Effector memory CD8-positive, alpha-beta T cell (primary cell): ENCODE measurements around the gene CORO2B.

Experiments
- ATAC-seq: fragments of 150-1000 bp; cut with Tn5 transposase; replicated peaks from 2 replicates; pipeline ENCODE4 v1.10.0; 2021; ENCODE audit warnings: mild to moderate bottlenecking, moderate library complexity
- DNase-seq, 3 experiments: peaks; one replicate each; pipeline ENCODE4 v3.0.0; 2021
- H3K27ac Mint-ChIP-seq, 2 donors: one replicate each; pipeline ENCODE4 v1.8.0; 2022; ENCODE audit warnings: mild to moderate bottlenecking in 2 of 2, mixed read lengths in 2 of 2, moderate library complexity in 2 of 2
- H3K27me3 Mint-ChIP-seq, 2 donors: one replicate each; pipeline ENCODE4 v1.8.0; 2022; ENCODE audit warnings: mixed read lengths in 2 of 2
- H3K36me3 Mint-ChIP-seq: one replicate; pipeline ENCODE4 v1.8.0; 2022; ENCODE audit warnings: mild to moderate bottlenecking, moderate library complexity, mixed read lengths; ENCODE audit not compliant: insufficient read depth
- H3K4me1 Mint-ChIP-seq, 2 donors: one replicate each; pipeline ENCODE4 v1.8.0; 2022; ENCODE audit warnings: low read depth in 2 of 2, mixed read lengths in 2 of 2
- H3K4me3 Mint-ChIP-seq, 2 donors: one replicate each; pipeline ENCODE4 v1.8.0; 2022; ENCODE audit warnings: mild to moderate bottlenecking in 2 of 2, mixed read lengths in 2 of 2, moderate library complexity in 2 of 2
- H3K9me3 Mint-ChIP-seq, 2 donors: one replicate each; pipeline ENCODE4 v1.8.0; 2022; ENCODE audit warnings: mixed read lengths in 2 of 2

Gene CORO2B

DNA sequence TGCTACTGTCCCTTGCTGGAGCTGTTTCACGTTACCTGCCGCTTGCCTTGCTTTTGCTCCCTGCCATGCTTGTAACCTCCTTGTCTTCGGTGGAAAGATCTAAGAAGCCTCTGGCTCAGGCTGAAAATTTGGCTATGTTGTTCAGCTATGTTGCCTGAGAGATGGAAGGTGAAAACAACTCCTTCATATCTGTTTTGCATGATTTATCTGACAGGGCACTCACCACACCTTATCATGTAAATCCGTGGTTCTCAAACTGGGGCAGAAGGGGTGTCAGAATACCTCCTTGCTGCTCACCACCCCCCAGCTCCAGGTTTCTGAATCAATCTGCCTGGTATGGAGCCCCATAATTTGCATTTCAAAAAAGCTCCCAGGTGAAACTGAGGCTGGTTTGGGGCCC is 6.5 kb upstream of the CORO2B start:
- Mint-ChIP-seq H3K27ac (no peak overlapping the region), H3K4me1 (peaks cover 0 to 4% of the 10 kb centered on the region in 2 donors), H3K9me3 (no peaks in the 10 kb centered on the region), H3K36me3 (no peaks in the 10 kb centered on the region), H3K27me3 (peaks cover 90 to 100% of the 10 kb centered on the region in 2 donors), H3K4me3 (no peak overlapping the region)
- no peak for DNase-seq
- no peak for ATAC-seq

DNA sequence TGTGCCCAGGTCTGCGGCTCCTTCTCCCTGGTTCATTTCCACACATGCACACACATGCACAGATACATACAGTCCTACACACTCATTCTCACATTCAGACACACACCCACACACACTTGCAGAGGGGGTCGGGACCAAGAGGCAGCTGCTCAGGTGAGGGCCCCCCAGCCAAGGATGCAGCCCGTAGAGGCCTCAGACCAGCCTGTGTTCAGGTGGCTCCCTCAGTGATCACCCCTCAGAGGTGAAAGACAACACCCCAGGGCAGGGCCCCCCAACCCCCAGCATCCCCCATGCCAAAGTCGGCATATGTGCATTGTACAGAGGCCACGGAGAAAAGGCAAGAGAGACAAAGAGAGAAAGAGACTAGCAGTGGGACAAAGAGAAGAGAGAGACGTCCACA is 5.9 kb upstream of the CORO2B start:
- ATAC-seq (no peak), DNase-seq (no peak)
- H3K4me3 Mint-ChIP-seq, result no peak overlapping the region
- no peaks in the 10 kb centered on the region for H3K9me3 Mint-ChIP-seq
- H3K27me3 Mint-ChIP-seq, result peaks cover 90 to 100% of the 10 kb centered on the region in 2 donors
- no peak overlapping the region for H3K27ac Mint-ChIP-seq
- peaks cover 4 to 7% of the 10 kb centered on the region in 2 donors for H3K4me1 Mint-ChIP-seq
- peaks cover 3% of the 10 kb centered on the region for H3K36me3 Mint-ChIP-seq

DNA sequence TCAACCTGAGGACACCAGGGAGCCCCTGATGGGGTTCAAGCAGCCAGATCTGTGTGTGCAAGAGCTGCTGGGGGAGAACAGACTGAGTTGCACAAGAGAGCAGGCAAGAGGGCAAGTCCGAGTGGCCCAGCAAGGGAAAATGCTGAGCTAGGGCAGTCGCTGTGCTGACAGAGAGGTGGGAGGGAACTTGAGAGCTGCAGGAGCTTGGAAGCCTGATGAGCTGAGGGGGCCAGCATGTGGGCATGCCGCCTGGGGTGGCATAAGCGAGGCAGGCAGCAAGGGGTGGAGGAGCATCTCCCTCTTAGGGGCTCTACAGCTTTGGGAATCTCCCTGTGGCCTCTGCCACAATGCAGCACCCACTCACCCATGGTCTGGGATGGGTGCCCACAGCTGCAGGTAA is 4.7 kb upstream of the CORO2B start:
- peaks cover 6 to 10% of the 10 kb centered on the region in 2 donors for H3K4me1 Mint-ChIP-seq
- peaks cover 3% of the 10 kb centered on the region for H3K36me3 Mint-ChIP-seq
- H3K4me3 Mint-ChIP-seq, result no peak overlapping the region
- no peak for DNase-seq
- peaks cover 82 to 92% of the 10 kb centered on the region in 2 donors for H3K27me3 Mint-ChIP-seq
- H3K27ac Mint-ChIP-seq, result no peak overlapping the region
- ATAC-seq, result no peak
- no peaks in the 10 kb centered on the region for H3K9me3 Mint-ChIP-seq

DNA sequence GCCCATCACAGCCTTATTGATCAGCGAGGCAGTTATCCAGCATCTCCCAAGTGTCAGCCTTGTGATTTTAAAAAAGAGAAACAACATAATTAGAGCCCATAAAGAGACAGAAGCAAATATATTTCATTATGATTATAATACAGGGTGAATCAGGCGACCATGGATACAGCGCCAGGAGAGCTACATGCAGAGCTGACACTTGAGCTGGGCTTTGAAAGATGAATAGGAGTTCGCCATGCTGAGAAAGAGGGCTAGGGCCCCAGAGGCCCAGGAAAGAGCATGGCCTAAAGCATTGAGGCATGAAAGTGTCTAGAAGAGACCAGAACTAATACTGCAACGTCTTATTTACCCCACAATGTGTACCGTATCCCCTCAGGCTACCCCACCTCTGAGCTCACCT is 4.2 kb upstream of the CORO2B start:
- Mint-ChIP-seq H3K4me1 (peaks cover 6 to 10% of the 10 kb centered on the region in 2 donors), H3K36me3 (peaks cover 3% of the 10 kb centered on the region)

DNA sequence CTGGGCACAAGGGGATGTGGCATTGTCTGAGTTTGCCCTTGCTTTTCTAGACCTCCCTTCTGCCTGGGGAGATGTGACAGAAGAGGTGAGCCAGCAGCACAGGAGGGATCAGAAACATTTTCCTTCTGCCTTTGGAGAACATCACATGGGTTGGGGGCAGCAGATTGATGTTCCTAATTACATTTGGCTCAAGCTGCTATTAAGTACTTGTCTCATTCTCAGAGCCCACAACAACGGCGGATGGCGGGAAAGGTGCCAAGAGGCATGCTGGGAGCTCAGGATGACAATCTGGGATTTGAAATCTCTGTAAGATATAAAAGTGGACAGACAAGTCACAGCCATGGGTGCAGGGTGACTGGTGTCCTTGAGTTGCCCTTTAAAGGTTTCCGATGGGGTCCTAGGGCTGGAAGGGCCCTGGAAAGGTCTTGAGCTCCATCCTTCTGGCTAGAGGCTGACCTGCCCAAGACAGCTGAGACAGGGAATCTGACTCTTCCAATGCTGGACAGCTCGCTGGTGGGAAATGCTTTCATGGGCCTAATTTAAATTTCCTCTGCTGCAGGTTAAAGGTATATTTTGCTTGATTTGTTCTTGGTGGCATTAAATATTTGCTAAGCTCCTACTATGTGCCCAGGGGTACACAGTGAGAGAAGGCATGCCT is 2.4 kb upstream of the CORO2B start:
- no peak for DNase-seq
- Mint-ChIP-seq H3K36me3 (peaks cover 3% of the 10 kb centered on the region), H3K9me3 (no peaks in the 10 kb centered on the region), H3K27me3 (peaks cover 80 to 91% of the 10 kb centered on the region in 2 donors), H3K4me3 (peak overlapping the region in 1 of 2 donors; percentile 82), H3K27ac (no peak overlapping the region), H3K4me1 (peaks cover 6 to 10% of the 10 kb centered on the region in 2 donors)
- ATAC-seq, result no peak

More for the DNA sequence above, 4.2 kb upstream of the CORO2B start:
- ATAC-seq (no peak), DNase-seq (no peak)
- H3K9me3 Mint-ChIP-seq, result no peaks in the 10 kb centered on the region
- no peak overlapping the region for H3K27ac Mint-ChIP-seq
- peaks cover 82 to 91% of the 10 kb centered on the region in 2 donors for H3K27me3 Mint-ChIP-seq
- no peak overlapping the region for H3K4me3 Mint-ChIP-seq

DNA sequence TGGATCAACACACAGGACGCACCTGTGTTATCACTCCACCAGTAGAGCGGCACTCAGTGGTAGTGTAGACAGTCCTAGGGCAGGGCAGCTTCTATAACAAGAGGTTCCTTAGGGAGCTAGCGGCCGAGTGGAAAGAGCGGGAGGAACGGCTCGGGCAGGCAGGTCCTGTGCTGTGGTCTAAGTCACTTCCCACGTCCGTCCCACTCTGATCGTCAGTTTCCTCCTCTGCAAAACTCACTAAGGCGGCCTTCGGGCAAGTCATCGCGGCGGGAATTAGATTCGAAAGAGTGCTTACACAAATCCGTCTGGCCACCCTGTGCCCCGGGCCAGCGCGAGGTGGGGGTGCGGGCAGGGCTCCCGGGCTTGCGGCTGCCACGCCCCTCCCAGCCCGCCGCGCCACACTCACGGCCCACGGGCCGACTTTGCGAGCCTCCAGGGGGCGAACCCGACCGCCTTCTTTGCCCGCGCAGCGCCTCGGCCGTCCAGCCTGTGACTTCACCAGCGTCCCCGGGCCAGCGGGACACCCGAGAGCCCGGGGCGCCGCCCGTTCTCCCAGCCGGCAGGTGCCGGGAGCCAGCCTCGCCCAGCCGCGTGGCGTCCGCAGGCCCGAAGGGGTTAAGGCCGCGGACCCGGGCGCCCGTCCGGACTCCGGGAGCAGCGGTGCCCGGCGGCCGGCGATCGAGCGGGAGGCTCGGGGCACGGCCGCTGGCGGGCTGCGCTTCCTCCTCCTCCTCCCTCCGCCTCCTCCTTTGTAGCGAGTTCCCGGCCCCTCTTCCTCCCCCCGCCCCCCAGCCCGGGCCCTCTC is 416 bp upstream of the CORO2B start:
- DNase-seq (peak in 1 of 3 experiments; percentile 4), ATAC-seq (peak; percentile 43)
- no peak overlapping the region for H3K27ac Mint-ChIP-seq
- peaks cover 6 to 10% of the 10 kb centered on the region in 2 donors for H3K4me1 Mint-ChIP-seq
- H3K4me3 Mint-ChIP-seq, result peak overlapping the region; percentile 77 to 82
- H3K36me3 Mint-ChIP-seq, result peaks cover 3% of the 10 kb centered on the region
- peaks cover 70 to 91% of the 10 kb centered on the region in 2 donors for H3K27me3 Mint-ChIP-seq
- H3K9me3 Mint-ChIP-seq, result no peaks in the 10 kb centered on the region

DNA sequence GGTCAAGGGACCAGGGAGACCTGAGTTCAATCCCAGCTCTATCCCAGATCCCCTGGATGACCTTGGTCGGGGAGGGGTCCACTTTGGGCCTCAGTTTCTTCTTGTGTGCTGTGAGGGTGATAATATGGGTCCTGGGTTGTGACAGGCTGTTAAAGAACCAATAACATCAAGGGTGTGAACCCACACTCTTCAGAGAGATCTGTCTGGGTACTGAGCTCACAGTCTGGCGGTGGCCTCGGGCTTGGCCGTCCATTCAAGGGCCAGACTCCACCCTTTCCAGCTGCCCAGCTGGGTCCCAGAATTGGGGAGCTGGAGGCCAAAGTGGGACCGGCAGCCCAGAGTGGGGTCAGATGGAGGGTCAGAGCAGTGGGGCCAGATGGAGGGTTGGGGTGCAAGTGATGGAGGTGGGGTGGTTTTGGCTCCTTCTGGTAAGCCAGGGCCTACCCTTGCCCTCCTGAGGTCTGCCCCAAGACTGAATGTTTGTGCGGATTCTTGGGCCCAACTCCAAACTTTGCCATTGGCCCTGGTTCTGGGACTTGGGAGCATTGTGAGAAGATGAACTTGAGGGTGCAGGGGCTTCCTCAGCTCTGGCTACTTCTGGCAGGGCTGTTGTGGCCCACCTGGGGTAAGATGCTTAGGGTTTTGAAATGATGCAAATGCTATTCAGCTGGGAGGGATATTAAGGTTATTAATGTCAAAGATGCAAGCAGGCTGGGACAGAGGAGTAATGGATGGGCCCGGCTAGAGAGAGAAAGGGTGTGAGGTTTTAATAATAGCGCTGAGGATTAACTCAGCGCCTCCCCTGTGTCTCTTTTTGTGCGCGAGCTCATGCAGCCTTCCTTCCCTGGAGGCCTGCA is 1.5 kb downstream of the CORO2B start:
- Mint-ChIP-seq H3K36me3 (peaks cover 3% of the 10 kb centered on the region), H3K27me3 (peaks cover 55 to 84% of the 10 kb centered on the region in 2 donors), H3K4me3 (peak overlapping the region; percentile 45 to 55), H3K27ac (no peak overlapping the region), H3K9me3 (no peaks in the 10 kb centered on the region), H3K4me1 (peaks cover 6 to 10% of the 10 kb centered on the region in 2 donors)
- ATAC-seq (no peak), DNase-seq (no peak)

DNA sequence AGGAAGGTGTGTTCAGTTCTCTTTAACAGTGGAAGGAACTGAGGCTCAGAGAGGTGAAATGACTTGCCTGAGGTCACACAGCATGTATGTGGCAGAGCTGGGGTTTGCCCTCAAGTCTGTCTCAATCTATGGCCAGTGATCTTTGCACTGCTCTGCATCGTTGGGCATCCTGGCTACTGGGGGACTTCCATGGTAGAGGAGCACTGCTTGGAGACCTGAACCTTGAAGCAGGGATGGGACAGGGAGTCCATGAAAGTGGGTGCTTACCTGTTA is 2.0 kb downstream of the CORO2B start:
- Mint-ChIP-seq H3K27ac (no peak overlapping the region), H3K4me3 (no peak overlapping the region), H3K36me3 (peaks cover 3% of the 10 kb centered on the region), H3K27me3 (peaks cover 51 to 78% of the 10 kb centered on the region in 2 donors), H3K4me1 (peaks cover 6 to 10% of the 10 kb centered on the region in 2 donors), H3K9me3 (no peaks in the 10 kb centered on the region)
- no peak for DNase-seq
- ATAC-seq, result no peak

DNA sequence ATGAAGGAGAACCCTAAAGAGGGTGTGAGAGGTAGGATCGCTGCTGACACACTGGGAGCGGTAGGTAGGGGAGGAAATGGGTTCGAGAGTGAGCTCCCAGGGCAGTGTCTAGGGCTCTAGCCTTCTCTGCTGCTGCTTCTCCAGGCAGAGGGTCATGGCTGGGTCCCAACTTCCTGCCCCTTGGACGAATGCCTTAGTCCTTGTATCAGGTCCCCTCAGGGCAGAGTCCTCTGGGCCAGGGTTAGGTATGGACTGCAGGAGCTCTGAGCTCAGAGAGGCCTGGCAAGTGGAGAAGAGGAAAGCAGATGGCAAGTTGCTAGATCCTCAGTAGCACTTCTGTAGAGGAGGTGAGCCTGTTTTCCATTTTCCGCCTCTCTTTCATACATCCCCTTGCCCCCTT is 2.9 kb downstream of the CORO2B start:
- DNase-seq (no peak), ATAC-seq (no peak)
- Mint-ChIP-seq H3K9me3 (no peaks in the 10 kb centered on the region), H3K4me3 (no peak overlapping the region), H3K27me3 (peaks cover 42 to 69% of the 10 kb centered on the region in 2 donors), H3K27ac (no peak overlapping the region), H3K4me1 (peaks cover 6 to 8% of the 10 kb centered on the region in 2 donors), H3K36me3 (peaks cover 3% of the 10 kb centered on the region)

DNA sequence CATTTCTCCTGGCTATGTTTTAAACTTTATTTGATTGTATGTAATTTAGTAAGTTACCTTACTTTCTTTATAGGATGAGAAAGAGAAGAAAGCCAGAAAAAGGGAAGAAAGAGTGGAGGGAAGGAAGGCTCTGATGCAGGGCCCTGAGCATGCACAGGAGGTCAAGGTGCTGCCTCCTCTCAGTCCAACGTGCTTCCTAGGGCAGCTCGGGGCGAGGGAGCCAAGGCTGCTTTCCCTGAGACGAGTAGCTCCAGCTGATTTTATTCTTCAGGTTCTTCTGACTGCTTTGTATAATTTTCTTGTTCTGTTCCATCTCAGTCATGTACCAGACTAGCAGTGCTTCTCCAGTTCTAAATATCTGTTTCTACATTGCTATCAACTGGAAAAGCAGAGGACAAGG is 3.4 kb downstream of the CORO2B start:
- H3K4me1 Mint-ChIP-seq, result peaks cover 6 to 7% of the 10 kb centered on the region in 2 donors
- no peak overlapping the region for H3K4me3 Mint-ChIP-seq
- ATAC-seq (no peak), DNase-seq (no peak)
- peaks cover 3% of the 10 kb centered on the region for H3K36me3 Mint-ChIP-seq
- H3K27me3 Mint-ChIP-seq, result peaks cover 36 to 64% of the 10 kb centered on the region in 2 donors
- H3K27ac Mint-ChIP-seq, result no peak overlapping the region
- no peaks in the 10 kb centered on the region for H3K9me3 Mint-ChIP-seq

DNA sequence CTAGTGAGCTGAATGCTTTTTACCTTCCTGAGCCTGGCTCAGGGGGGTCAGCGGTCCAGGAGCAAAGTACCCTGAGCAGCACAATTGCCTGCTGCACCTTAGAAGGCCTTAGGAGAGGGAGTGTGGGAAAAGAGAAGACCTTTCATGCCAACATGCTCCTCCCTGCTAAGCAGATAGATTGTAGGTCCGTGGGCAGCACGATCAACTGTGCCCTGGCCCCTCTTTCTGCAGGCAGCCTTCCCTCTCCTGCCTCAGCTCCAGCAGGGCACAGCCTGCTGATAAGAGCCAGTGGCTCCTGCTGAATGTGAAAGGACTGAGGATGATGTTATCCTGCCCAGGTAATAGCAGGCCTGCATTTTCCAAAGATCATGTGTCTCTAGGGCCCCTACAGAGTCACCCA is 4.1 kb downstream of the CORO2B start:
- H3K4me3 Mint-ChIP-seq, result no peak overlapping the region
- H3K36me3 Mint-ChIP-seq, result no peaks in the 10 kb centered on the region
- no peak overlapping the region for H3K27ac Mint-ChIP-seq
- no peaks in the 10 kb centered on the region for H3K9me3 Mint-ChIP-seq
- DNase-seq, result no peak
- peaks cover 3 to 5% of the 10 kb centered on the region in 2 donors for H3K4me1 Mint-ChIP-seq
- no peak for ATAC-seq
- peaks cover 30 to 58% of the 10 kb centered on the region in 2 donors for H3K27me3 Mint-ChIP-seq

DNA sequence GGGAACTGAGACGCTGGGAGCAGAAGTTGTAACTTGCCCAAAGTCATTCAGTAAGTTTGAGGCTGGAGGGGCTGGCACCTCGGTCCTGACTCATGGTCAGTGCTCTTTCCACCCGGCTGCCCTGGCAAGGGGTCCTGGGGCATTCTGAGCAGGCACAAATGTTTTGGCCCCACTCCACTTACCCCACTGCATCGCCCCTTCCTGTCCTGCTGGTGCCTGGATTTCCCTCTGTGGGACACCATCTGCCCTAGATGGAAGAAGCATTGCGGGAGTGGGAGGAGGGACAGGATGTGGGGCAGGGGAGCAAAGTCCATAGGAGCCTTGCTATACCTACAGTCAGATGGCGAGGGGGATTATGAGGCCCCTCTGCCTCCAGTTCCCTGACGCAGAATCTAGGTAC is 4.5 kb downstream of the CORO2B start:
- H3K4me1 Mint-ChIP-seq, result peaks cover 0 to 2% of the 10 kb centered on the region in 2 donors
- no peak overlapping the region for H3K27ac Mint-ChIP-seq
- ATAC-seq (no peak), DNase-seq (no peak)
- H3K27me3 Mint-ChIP-seq, result peaks cover 27 to 54% of the 10 kb centered on the region in 2 donors
- no peak overlapping the region for H3K4me3 Mint-ChIP-seq
- H3K9me3 Mint-ChIP-seq, result no peaks in the 10 kb centered on the region
- no peaks in the 10 kb centered on the region for H3K36me3 Mint-ChIP-seq

DNA sequence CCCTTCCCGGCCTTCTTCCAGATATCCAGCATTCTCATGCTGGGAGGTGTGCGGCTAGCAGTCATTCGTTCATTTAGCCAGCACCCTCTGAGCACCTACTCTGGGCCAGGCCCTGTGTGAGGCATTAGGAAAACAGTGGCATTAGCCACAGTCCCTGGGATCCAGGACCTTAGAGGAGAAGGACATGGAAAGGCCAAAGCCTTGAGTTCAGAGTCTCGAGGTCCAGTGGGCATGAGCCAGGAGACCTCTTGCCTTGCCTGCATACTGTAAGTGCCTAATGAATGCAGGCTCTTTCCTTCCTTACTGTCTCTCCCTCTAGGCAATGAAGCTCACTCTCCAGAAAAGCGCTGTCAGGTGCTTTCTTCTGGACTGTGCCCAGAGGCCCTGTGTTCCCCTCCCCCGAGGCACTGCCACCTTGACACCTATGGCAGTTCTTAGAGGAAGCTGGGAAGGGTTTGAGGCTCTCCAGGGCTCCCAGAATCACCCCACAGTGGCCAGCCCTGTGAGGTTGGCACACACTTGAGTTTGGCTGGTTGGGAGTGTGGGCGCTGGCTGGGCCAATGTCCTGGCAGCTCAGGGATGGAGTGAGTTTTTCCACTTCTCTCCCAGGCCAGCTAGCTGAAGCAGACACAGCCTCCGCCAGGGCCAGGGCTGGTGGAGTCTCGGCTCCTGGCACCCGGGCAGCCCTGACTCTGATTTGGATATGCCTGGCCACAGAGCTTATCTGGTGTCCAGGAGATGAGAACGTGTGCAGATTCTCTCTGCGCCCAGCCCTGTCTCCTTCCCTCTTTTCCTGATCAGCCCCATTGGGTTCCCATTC is 5.4 kb downstream of the CORO2B start:
- Mint-ChIP-seq H3K4me1 (peaks cover 0 to 2% of the 10 kb centered on the region in 2 donors), H3K4me3 (no peak overlapping the region), H3K27me3 (peaks cover 30 to 59% of the 10 kb centered on the region in 2 donors), H3K9me3 (no peaks in the 10 kb centered on the region), H3K36me3 (no peaks in the 10 kb centered on the region), H3K27ac (no peak overlapping the region)
- no peak for ATAC-seq
- DNase-seq, result no peak
